Neural progenitor cell (in vitro differentiated cells): ENCODE measurements around the gene CP.

Experiments used
- CTCF ChIP-seq: fragments of 200-600 bp; sonication (generic); IDR thresholded peaks from 2 replicates; pipeline ENCODE4 v1.5.1; 2017; ENCODE audit warnings: antibody characterized with exemption, mild to moderate bottlenecking
- EZH2 ChIP-seq: fragments of 200-600 bp; sonication (generic); IDR thresholded peaks from 2 replicates; pipeline ENCODE4 v1.6.1; 2017; ENCODE audit warnings: antibody characterized with exemption, mild to moderate bottlenecking, moderate library complexity

GRCh38 chr3:149217347-149217746, 4.3 kb downstream of the CP start:
- TF ChIP-seq CTCF, result no peak
- no peak for TF ChIP-seq EZH2
